Smooth muscle cell of the coronary artery (primary cell): ENCODE results near the gene MYO9A. TPM values are rescaled to one million over a fixed set of nuclear protein-coding genes. Genes with fewer than 3 reads are reported as not detected.

Experiments used
- total RNA-seq: library from RNA; depleted of rRNA; stranded (reverse); fragments of >200 nt; gene quantifications from 2 replicates; pipeline ENCODE4 v1.2.3, GENCODE V29; 2014; ENCODE audit warnings: low replicate concordance

The MYO9A gene, protein sequence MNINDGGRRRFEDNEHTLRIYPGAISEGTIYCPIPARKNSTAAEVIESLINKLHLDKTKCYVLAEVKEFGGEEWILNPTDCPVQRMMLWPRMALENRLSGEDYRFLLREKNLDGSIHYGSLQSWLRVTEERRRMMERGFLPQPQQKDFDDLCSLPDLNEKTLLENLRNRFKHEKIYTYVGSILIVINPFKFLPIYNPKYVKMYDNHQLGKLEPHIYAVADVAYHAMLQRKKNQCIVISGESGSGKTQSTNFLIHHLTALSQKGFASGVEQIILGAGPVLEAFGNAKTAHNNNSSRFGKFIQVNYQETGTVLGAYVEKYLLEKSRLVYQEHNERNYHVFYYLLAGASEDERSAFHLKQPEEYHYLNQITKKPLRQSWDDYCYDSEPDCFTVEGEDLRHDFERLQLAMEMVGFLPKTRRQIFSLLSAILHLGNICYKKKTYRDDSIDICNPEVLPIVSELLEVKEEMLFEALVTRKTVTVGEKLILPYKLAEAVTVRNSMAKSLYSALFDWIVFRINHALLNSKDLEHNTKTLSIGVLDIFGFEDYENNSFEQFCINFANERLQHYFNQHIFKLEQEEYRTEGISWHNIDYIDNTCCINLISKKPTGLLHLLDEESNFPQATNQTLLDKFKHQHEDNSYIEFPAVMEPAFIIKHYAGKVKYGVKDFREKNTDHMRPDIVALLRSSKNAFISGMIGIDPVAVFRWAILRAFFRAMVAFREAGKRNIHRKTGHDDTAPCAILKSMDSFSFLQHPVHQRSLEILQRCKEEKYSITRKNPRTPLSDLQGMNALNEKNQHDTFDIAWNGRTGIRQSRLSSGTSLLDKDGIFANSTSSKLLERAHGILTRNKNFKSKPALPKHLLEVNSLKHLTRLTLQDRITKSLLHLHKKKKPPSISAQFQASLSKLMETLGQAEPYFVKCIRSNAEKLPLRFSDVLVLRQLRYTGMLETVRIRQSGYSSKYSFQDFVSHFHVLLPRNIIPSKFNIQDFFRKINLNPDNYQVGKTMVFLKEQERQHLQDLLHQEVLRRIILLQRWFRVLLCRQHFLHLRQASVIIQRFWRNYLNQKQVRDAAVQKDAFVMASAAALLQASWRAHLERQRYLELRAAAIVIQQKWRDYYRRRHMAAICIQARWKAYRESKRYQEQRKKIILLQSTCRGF (N-terminal part only)
- 24.5 and 49.7 TPM in 2 replicates for total RNA-seq

DNA sequence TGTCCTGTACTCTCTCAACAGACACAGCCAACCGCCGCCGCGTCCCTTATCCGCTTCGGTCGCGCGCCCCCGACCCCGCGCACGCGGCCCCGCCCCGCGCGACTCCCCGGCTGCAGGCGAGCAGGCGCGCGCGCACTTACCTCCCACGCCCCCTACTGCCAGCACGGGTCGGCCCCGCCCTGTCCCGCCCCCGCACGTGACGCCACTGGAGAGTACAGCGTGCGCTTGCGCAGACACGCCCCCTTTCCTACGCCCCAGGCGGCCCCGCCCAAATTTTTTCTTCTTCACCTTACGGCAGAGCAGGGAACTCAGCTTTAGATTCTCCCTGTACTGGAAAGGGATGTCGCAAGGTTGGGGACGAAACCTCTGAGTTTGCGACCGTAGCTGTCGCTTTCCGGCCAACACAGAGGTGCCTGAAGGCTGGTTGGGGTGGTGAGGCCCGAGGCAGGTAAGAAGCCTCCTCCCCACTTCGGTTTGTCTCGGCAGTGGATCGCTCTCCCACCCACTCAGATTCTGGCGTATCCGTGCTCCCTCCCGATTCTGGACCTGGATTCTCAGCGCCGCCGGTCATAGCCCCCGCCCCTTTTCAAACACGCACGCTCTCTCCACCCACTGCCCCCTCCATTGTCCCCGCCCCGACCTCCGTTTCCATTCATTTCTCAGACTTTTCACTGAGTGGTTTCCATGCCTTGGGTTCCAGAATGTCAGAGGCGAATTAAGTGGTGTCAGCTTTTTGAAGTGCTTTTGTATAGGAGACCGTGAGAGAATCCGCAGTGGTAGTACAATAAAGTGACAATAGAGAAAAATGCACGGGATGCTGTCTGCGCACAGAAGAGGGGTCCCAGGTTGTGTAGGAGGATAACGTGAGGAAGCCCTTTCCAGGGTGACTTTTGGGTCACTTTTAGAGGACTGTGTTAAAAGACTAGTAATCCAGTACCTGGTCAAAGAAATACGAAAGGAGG, at the start of gene MYO9A, which contains the start of gene SENP8:
Gene MYO9A (minus strand): TSS at position 134 of the 962 bp plus-strand sequence. CDS start 71,587 bp downstream, outside the sequence.
Gene SENP8 (plus strand): TSS at position 387 of the 962 bp plus-strand sequence. CDS start 21,221 bp downstream, outside the sequence.

DNA sequence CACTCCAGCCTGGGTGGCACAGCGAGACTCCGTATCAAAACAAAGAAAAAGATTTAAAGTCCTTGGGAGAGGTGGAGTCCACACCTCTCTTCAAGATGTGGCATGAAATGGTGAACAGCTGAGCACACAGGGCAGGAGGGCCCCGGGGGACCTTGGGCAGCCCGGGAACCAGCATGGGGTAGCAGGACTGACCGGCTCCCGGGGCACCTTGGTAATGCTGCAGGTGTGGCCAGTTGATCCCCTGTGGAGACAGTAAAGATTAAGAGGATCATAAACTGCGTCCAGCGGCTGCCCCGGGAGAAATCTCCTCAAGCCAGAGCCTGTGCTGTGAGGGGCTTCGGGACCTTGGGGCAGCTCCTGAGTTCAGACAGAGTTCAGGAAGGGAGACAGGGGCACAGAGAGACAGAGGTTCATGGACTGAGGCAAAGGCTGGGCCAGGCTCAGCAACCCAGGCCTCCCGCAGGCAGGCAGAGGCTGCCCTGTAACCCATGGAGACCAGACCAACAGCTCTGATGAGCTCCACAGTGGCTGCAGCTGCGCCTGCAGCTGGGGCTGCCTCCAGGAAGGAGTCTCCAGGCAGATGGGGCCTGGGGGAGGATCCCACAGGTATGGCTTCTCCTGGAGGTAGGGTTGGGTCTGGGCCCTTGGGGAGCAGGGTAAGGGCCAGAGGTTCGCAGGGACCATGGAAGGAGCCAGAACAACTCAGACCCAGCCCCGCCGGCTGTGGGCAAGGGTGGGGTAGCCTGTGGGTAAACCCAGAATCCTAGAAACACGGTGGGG, 307.5 kb downstream of the MYO9A start, which contains the start of gene NR2E3:
Gene NR2E3 (plus strand): TSS at position 299 of the 780 bp plus-strand sequence. CDS start 190 bp downstream, at position 489.

Other genes starting within 250 kb of the MYO9A start
- 0.94 and 1.5 TPM in 2 replicates for gene SENP8, start 253 bp upstream of the MYO9A start, total RNA-seq
- gene GRAMD2A, start 79.6 kb upstream of the MYO9A start, total RNA-seq: 0.08 and 1.4 TPM in 2 replicates
- 1,418 and 2,202 TPM in 2 replicates for gene PKM, start 113.0 kb upstream of the MYO9A start, total RNA-seq
- 10.3 and 20.0 TPM in 2 replicates for gene PARP6, start 154.4 kb upstream of the MYO9A start, total RNA-seq
- 0.15 and 0.35 TPM in 2 replicates for gene CELF6, start 202.0 kb upstream of the MYO9A start, total RNA-seq